Measurements from ENCODE around the gene ZNF689. TPM values are rescaled to one million over a fixed set of nuclear protein-coding genes. Genes with fewer than 3 reads are reported as not detected.

The ZNF689 gene
- polyA plus RNA-seq, 2 of the 4 experiments (the other 2 are of a cell fraction): 6.8 to 7.4 TPM

DNA sequence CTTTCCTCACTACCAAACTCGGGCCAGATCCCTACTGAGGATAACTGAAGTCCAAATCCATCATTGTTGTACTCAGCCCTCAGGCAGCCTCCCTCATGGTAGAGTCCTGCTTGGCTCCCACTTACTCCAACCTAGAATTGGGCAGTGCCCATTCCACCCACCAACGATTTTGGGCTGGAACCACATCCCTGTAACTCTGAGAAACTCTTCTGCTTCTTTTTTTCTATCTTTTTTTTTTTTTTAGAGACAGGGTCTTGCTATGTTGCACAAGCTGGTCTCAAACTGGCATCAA, 41.8 kb upstream of the ZNF689 start:
- ChIA-PET CTCF (interaction anchor here (1.3 to 4.2 kb wide), 6 partner anchors 9 to 42 kb away, joined by 3 to 26 read pairs (median 6); no protein-coding TSS in a partner anchor), POLR2A (no interaction called here)
- ATAC-seq (no peak), FAIRE-seq (no peak), DNase-seq (ENCODE audit: low read depth in 1 of 2, low spot score in 1 of 2) (no peak)
- Histone ChIP-seq H3K27ac (peak overlapping the region; percentile 92 to 96), H3K4me3 (peak overlapping the region; percentile 82), H3K4me2 (peak overlapping the region; percentile 91), H3K4me1 (peaks cover 15% of the 10 kb centered on the region), H3K9me3 (no peaks in the 10 kb centered on the region)
- TF ChIP-seq SREBF2 (IDR thresholded peaks at IDR 0.05) (no peak), NR3C1 (IDR thresholded peaks at IDR 0.05) (no peak)
- 1% methylated on average over 2 of the region's 2 CpGs for WGBS (ENCODE audit: missing lambda C conversion rate)

DNA sequence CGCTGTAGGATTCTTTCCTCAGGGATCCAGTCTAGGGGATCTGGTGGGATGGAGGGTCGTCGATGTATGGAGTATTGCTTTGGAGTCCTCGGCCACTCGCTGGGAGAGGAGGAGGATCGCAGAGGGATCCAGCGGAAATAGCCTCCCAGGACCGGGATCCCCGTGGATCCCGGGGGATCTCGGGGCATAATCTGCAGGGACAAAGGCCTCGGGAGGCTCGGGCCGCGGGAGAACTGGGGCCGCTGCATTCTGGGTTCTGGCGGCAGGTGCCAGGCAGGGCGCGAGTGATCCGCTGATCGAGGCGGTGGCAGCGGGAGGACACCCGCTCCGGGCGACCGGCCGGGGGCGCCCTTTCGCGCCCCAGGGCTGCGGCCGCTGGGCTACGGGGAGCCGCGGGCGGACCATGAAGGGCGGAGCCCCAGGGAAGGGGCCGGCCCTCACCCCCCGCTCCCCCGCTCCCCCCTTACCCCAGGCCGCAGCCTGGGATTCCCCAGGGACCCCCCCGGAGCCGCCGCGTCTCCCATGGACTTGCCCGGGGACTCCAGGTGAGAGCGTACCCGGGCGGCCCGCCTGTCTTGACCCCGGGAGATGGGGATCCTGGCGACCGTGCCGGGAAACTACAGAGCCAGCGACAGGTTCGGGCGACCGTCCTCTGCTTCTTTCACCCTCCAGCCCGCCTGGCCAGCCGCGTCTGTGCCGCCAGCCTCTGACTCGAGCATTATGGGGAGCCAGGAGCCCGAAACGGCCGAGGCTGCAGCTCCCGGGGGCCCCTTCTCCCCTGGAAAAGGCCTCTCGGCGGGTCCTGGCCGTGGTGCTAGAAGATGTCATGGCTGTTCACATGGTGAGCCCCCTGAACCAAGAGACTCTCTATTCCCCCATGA, 41.2 kb upstream of the ZNF689 start:
- WGBS (ENCODE audit: missing lambda C conversion rate): 0% methylated on average over 24 of the region's 71 CpGs
- POLR2A ChIA-PET: interaction anchor here (0.7 to 1.3 kb wide), 6 partner anchors 8 to 281 kb away, joined by 3 to 14 read pairs (median 4); partner anchors contain the start of genes DCTPP1 and TBC1D10B
- TF ChIP-seq, protein P1, sequence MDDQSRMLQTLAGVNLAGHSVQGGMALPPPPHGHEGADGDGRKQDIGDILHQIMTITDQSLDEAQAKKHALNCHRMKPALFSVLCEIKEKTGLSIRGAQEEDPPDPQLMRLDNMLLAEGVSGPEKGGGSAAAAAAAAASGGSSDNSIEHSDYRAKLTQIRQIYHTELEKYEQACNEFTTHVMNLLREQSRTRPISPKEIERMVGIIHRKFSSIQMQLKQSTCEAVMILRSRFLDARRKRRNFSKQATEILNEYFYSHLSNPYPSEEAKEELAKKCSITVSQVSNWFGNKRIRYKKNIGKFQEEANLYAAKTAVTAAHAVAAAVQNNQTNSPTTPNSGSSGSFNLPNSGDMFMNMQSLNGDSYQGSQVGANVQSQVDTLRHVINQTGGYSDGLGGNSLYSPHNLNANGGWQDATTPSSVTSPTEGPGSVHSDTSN (IDR thresholded peaks at IDR 0.05): no peak
- TF ChIP-seq HOXA7 (CRISPR knock-in tag; IDR thresholded peaks at IDR 0.05) (no peak), EHF (CRISPR knock-in tag; IDR thresholded peaks at IDR 0.05) (no peak), SMC3 (IDR thresholded peaks at IDR 0.05) (peak; percentile 52), HEYL (CRISPR knock-in tag; IDR thresholded peaks at IDR 0.05) (no peak), GATA3 (IDR thresholded peaks at IDR 0.05; ENCODE audit: borderline replicate concordance) (no peak), RFX5 (IDR thresholded peaks at IDR 0.05) (no peak), ZFP36 (IDR thresholded peaks at IDR 0.05; ENCODE audit: borderline replicate concordance, partially characterized antibody) (no peak), USF2 (IDR thresholded peaks at IDR 0.05) (no peak), RARB (CRISPR knock-in tag; IDR thresholded peaks at IDR 0.05) (no peak), HMGXB4 (CRISPR knock-in tag; IDR thresholded peaks at IDR 0.05; ENCODE audit: borderline replicate concordance) (0 out of 2 replicates have a peak, but pooled peaks have one; percentile 49), HOXB5 (CRISPR knock-in tag; IDR thresholded peaks at IDR 0.05) (no peak), TP53 (CRISPR knock-in tag; IDR thresholded peaks at IDR 0.05) (no peak), NFE2L2 (conservative IDR thresholded peaks at IDR 0.05; ENCODE audit: low read length) (no peak), CBX2 (IDR thresholded peaks at IDR 0.05; ENCODE audit: borderline replicate concordance, low read depth) (no peak), POLR2A (IDR thresholded peaks at IDR 0.05; ENCODE audit: low read length) (peak; percentile 22; the same call in 1 of the 2 replicates), SREBF2 (IDR thresholded peaks at IDR 0.05) (no peak), CBX8 (IDR thresholded peaks at IDR 0.05) (no peak), EP300 (IDR thresholded peaks at IDR 0.05) (no peak), ATOH8 (CRISPR knock-in tag; IDR thresholded peaks at IDR 0.05; ENCODE audit: low read depth) (no peak), POLR2AphosphoS2 (conservative IDR thresholded peaks at IDR 0.05; ENCODE audit: low read length) (no peak), ZSCAN20 (CRISPR knock-in tag; IDR thresholded peaks at IDR 0.05) (no peak), RAD21 (conservative IDR thresholded peaks at IDR 0.05 in 1 of 2, IDR thresholded peaks at IDR 0.05 in 1 of 2) (peak in 1 of 2 experiments; percentile 39; a peak in 2 of 5 replicates), JUNB (IDR thresholded peaks at IDR 0.05) (no peak), HOXB13 (CRISPR knock-in tag; IDR thresholded peaks at IDR 0.05; ENCODE audit: low read depth) (no peak), CHD4 (IDR thresholded peaks at IDR 0.05; ENCODE audit: borderline replicate concordance) (no peak), PHF8 (IDR thresholded peaks at IDR 0.05; ENCODE audit: borderline replicate concordance, low read depth) (no peak), HDAC2 (IDR thresholded peaks at IDR 0.05) (no peak), MAZ (IDR thresholded peaks at IDR 0.05; ENCODE audit: borderline replicate concordance, low read depth, low read length) (no peak), MAFK (IDR thresholded peaks at IDR 0.05; ENCODE audit: partially characterized antibody) (no peak)
- TF ChIP-seq, protein P2, sequence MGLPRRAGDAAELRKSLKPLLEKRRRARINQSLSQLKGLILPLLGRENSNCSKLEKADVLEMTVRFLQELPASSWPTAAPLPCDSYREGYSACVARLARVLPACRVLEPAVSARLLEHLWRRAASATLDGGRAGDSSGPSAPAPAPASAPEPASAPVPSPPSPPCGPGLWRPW (IDR thresholded peaks at IDR 0.05): no peak
- TF ChIP-seq, protein P3, sequence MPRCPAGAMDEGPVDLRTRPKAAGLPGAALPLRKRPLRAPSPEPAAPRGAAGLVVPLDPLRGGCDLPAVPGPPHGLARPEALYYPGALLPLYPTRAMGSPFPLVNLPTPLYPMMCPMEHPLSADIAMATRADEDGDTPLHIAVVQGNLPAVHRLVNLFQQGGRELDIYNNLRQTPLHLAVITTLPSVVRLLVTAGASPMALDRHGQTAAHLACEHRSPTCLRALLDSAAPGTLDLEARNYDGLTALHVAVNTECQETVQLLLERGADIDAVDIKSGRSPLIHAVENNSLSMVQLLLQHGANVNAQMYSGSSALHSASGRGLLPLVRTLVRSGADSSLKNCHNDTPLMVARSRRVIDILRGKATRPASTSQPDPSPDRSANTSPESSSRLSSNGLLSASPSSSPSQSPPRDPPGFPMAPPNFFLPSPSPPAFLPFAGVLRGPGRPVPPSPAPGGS (IDR thresholded peaks at IDR 0.05): no peak

More for the DNA sequence above, 41.2 kb upstream of the ZNF689 start:
- peak; percentile 73 to 81 for DNase-seq (ENCODE audit: low read depth in 1 of 2, low spot score in 1 of 2)
- peak; percentile 78 to 89 for ATAC-seq
- Histone ChIP-seq H3K4me1 (peaks cover 12% of the 10 kb centered on the region; the same call in 2 of the 3 replicates), H3K4me3 (peak overlapping the region; percentile 82), H3K27ac (peak overlapping the region; percentile 92 to 96), H3K9me3 (no peaks in the 10 kb centered on the region), H3K4me2 (peak overlapping the region; percentile 91)
- CTCF ChIA-PET: interaction anchor here (0.6 to 4.2 kb wide), 20 partner anchors 8 to 546 kb away, joined by 3 to 26 read pairs (median 4); partner anchors contain the start of genes FBRS and ZNF688
- FAIRE-seq: no peak

Data from A549 (cell line).